Mucosa of stomach (tissue), 1 donor: ENCODE results near the gene DDX41.

Source experiments
- H3K27me3 ChIP-seq: one replicate; pipeline ENCODE4 v1.7.0; 2013; ENCODE audit warnings: mild to moderate bottlenecking, low read length; ENCODE audit not compliant: control insufficient read depth, insufficient read depth
- H3K36me3 ChIP-seq: one replicate; pipeline ENCODE4 v1.7.0; 2013; ENCODE audit warnings: low read length; ENCODE audit not compliant: control insufficient read depth, insufficient read depth
- H3K4me1 ChIP-seq: one replicate; pipeline ENCODE4 v1.7.0; 2013; ENCODE audit warnings: mild to moderate bottlenecking, low read length; ENCODE audit not compliant: control insufficient read depth, insufficient read depth
- H3K4me3 ChIP-seq: one replicate; pipeline ENCODE4 v1.7.0; 2013; ENCODE audit warnings: low read length
- H3K9ac ChIP-seq: one replicate; pipeline ENCODE4 v1.7.0; 2013; ENCODE audit warnings: mild to moderate bottlenecking, low read length, moderate library complexity
- H3K9me3 ChIP-seq: one replicate; pipeline ENCODE4 v1.7.0; 2013; ENCODE audit warnings: mild to moderate bottlenecking, low read length, moderate library complexity; ENCODE audit not compliant: control insufficient read depth
- donor health status: Pancreatic carcinoma.

The DDX41 gene

DNA sequence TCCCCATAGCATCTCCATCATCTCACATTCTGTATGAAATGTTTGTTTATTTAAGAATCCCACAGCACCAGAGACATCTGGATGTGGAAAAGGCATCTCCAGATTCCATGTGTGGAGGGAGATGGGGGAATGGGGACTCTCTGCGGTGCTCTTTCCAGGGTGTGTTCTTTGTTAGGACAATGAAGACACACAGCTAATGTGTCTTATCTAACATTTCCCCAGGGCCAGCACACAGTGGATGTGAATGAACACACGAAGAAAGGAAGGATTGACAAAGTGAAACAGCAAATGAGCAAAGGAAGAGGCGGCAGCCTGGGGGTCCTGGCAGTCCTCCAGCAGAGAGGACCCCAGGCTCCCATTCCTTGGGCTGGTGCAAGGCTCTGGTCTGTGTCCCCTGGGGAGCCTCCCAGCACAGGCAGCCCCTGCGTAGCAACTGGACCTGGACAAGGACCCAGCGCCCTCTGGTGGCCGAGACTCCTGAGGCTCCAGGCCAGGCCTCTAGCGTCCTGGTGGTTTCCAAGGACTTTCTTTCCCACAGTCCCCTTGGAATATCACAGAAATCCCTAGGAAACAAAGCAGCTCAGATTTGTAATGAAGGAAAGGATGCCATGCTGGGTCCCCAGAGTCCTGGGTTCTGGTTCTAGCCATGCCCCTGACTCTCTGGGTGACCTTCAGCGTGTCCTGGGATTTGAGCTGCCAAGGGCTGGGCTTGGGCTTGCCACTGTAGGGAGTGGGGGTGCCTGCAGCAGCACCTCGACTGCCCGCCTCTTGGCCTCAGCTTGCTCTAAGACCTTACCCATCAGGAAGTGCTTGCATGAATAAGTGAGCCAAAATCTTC, 15.9 kb downstream of the DDX41 start:
- Histone ChIP-seq H3K9ac (peak overlapping the region; percentile 15), H3K27me3 (peaks cover 15% of the 10 kb centered on the region), H3K36me3 (no peaks in the 10 kb centered on the region), H3K4me1 (peaks cover 24% of the 10 kb centered on the region), H3K4me3 (no peak overlapping the region), H3K9me3 (no peaks in the 10 kb centered on the region)

DNA sequence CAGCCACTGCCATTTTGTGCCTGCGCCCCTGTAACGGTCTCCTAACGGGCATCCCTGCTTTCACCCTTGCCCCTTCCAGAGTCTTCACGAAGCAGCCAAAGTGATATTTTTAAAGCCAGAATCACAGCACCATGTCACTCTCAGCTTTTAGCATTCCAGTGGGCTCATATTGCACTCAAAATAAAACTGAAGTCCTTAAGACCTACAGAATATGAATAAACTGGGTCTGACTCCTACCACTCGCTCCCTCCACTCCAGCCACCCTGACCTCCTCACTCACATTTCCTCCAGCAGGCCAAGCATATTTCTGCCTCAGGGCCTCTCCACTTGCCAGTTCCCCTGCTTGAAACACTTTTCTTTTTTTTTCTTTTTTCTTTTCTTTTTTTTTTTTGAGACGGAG, 16.9 kb downstream of the DDX41 start:
- Histone ChIP-seq H3K9me3 (no peaks in the 10 kb centered on the region), H3K4me3 (no peak overlapping the region), H3K9ac (no peak overlapping the region), H3K4me1 (peaks cover 33% of the 10 kb centered on the region), H3K27me3 (peaks cover 19% of the 10 kb centered on the region), H3K36me3 (no peaks in the 10 kb centered on the region)

DNA sequence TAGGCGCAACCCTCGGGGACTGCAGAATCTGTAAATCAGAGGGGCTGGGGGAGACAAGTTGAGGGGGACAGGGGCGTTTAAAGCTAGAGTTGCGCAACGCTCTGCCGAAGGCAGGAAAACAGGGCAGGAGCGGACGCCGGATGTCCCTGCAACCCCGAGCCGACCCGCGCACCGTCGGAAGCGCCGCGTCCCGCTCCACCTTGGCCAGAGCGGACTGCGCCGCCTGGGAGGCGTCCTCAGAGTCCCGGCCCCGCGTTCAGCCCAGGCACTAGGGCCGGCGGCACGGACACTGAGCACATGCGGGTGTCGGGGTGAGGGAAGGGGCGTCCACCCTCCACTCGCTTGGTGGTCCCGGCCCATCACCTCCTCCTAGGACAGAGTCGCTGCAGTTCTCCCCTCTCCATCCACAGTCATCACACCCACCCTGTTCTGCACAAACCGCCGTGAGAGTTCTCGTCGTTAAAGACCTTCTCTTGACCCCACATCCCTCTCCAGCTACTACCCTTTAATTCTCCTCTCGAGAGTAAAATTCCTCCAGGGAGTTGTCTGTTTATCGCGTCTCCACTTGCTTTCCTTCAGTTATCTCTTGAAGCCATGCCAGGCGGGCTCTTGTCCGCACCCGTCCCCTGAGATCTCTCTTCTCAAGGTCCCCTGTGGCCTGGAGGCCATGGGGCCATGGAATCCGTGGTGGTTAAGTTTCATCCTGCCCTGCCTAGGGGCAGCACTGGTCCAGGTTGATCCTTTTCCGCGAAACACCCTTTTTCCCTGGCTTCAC, 18.6 kb downstream of the DDX41 start:
- Histone ChIP-seq H3K9ac (peak overlapping the region; percentile 62), H3K36me3 (no peaks in the 10 kb centered on the region), H3K4me3 (peak overlapping the region; percentile 80), H3K4me1 (peaks cover 43% of the 10 kb centered on the region), H3K27me3 (peaks cover 19% of the 10 kb centered on the region), H3K9me3 (no peaks in the 10 kb centered on the region)

DNA sequence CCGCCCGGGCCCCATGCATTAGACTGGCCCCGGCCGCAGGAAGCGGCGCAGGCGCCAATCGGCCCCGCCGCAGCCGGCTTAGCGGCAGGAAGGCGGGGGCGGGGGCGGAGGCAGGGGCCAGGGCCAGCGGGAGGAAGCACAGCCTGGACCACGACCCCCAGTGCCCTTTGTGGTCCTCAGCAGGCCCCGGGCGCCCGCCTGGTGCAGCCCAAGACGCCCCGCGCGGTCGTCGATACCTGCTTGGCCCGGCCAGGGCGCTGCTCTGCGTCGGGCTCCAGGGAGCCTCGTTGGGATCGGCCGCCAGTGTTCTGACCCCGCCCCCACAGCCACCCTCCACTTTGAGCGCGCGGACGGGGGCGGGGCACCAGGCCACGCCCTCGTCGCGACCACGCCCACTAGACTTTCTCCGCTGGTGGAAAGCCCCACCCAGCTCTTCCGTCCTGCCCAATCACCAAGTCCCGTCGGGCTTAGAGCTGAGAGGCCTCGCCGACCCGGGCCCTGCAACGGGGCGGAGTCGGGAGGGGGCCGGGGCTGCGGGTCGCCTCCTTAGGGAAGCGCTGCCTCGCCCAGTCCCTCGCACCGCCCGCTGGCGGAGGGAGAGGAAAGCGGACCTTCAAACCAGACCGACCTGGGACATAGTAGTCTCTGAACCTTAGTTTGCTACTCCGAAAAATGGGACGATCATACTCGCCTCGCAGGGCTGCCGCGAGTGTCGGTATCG, 19.3 kb downstream of the DDX41 start, which contains the start of gene PDLIM7:
PDLIM7 (minus strand) TSS at position 313 of the 721 bp plus-strand sequence. CDS start 1,092 bp downstream, outside the sequence.
- Histone ChIP-seq H3K9ac (peak within 1 kb of the TSS; percentile 74), H3K36me3 (no peaks in the 10 kb centered on the region), H3K9me3 (no peaks in the 10 kb centered on the region), H3K27me3 (peaks cover 19% of the 10 kb centered on the region), H3K4me1 (peaks cover 47% of the 10 kb centered on the region), H3K4me3 (peak within 1 kb of the TSS; percentile 80)

DNA sequence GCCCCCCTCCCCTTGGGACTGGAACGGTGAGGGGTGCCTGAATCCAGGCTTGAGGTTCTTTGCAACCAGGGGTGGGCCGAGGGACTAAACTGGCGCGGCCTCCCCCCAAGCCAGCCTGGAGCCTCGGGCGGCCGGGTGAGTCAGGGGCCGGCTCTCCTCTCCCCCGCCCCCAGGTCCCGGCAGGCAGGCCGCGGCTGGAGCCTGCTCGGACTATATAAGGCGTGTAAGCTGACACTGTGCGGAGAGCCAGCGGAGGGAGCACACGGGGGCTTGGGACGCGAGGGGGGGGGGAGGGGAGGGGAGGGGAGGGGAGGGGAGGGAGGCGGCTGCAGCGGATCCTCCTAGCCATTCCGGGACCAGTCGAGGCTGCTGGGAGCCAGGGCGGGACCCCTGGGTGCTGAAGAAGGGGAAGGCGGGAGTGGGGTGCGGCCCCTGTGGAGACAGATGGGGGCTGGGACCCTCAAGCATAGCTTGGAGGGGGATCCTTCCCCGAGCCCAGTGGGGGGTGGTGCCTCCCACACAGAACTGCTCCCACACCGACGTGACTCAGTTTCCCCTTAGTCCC, 20.0 kb downstream of the DDX41 start:
- Histone ChIP-seq H3K36me3 (no peaks in the 10 kb centered on the region), H3K9me3 (no peaks in the 10 kb centered on the region), H3K27me3 (peaks cover 19% of the 10 kb centered on the region), H3K4me1 (peaks cover 47% of the 10 kb centered on the region), H3K4me3 (peak overlapping the region; percentile 80), H3K9ac (peak overlapping the region; percentile 74)

DNA sequence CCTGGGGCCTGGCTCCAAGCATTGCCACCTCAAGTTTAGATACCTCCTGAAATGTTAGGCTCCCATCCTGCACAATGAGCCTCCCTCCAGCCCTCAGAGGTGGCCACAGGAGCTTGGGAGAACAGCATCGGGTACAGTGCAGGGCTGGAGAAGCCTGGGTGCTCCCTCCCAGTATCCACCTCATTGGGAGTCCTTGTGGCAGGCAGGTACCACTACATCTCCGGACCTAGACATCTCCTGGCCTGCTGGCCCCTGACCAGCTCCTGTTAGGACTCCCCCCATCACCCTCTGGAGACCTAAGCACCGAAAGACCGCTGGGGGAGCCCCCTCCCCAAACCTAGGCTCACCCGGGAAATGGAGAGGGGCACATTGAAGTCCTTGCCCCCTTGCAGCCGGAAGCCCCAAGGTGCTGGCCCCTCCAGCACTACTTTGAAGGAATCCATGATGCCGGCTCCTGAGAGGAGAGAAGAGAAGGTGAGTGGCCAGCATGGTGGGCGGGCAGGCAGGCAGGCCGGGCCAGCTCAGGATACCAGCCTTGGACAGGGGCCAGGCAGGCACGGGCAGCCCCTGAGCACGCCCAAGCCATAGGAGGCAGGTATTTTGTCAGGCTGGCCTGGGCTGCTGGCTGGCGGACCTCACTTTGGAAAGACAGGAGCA, 20.6 kb downstream of the DDX41 start:
- H3K36me3 ChIP-seq, result no peaks in the 10 kb centered on the region
- peaks cover 47% of the 10 kb centered on the region for H3K4me1 ChIP-seq
- no peak overlapping the region for H3K4me3 ChIP-seq
- peak overlapping the region; percentile 74 for H3K9ac ChIP-seq
- H3K9me3 ChIP-seq, result no peaks in the 10 kb centered on the region
- H3K27me3 ChIP-seq, result peaks cover 19% of the 10 kb centered on the region

DNA sequence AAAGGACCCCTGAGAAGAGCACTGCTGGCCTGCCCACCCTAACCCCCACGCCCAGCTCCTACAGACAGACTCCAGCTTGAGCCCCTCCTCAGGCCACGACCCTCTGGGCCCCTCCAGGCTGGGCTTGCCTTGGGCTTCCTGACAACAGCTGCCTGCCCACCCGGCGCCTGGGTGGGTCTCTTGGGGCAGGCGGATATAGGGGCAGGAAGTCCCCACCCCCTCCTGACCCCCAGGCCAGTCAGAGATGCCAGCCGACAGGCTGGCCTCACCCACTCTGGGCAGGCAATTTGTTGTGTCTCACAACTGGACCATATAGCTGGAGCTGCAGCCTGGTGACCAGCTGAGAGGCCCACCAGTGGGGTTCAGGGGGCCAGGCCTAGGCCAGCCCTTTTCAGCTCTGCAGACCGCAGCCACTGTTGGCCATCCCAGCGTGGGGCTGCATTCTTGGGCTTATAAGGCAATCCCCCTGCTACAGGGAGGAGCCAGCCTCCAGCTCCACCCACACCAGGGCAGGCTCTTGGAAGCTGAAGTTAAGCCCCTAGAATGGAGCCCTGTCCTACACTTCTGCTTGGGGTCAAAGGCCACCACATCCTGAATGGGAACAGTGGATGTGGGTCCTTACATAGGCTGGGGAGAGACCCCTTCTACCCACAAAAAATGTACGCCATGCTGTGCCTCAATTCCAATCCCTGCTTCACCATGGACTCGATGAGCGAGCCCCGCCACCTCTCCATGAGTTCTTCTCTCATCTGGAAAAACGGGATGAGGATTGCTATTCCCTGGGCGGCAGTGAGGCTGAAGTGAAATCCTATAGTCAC, 21.3 kb downstream of the DDX41 start:
- Histone ChIP-seq H3K4me1 (peaks cover 41% of the 10 kb centered on the region), H3K4me3 (no peak overlapping the region), H3K36me3 (no peaks in the 10 kb centered on the region), H3K9ac (peak overlapping the region; percentile 74), H3K9me3 (no peaks in the 10 kb centered on the region), H3K27me3 (peaks cover 19% of the 10 kb centered on the region)

DNA sequence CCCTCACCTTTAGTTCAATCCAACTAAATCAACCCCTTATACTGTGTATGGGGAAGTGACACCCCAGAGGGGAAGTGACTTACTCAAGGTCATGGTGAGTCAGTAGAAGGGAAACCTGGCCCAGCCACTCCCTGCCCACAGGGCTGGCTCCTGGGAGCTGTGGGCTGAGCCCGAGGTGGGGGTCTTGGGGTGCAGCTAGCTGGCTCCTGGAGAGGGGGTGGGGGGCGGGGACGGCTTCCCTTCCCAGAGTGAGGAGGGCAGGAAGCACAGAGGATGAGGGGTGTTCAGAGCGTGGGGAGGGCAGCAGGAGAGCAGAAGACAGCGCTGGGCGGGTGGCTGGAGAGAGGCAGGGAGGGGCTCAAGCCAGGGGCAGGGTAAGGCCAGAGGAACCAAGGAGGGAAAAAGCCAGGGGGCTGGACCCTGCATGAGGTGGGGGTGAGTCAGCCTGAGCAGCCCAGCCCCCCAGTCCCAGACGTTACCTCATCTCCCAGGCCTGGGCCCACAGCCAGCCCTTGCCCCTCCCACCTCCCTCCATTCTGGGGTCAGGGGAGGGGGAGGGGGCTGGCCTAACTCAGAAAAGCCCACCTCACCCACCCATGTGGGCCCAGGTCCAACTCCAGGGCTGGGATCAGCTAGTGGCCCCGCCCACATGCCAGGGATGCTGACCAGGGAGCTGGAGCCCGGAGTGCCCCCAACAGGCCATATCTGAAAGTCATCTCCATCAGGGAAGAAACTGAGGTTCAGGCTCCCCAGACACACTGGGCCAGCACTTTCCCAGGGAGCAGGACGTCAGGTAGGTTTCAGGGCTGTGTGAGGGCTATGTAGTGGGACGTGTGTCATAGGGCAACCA, 22.2 kb downstream of the DDX41 start:
- Histone ChIP-seq H3K27me3 (peaks cover 19% of the 10 kb centered on the region), H3K9me3 (no peaks in the 10 kb centered on the region), H3K4me3 (no peak overlapping the region), H3K36me3 (no peaks in the 10 kb centered on the region), H3K4me1 (peaks cover 42% of the 10 kb centered on the region), H3K9ac (no peak overlapping the region)

DNA sequence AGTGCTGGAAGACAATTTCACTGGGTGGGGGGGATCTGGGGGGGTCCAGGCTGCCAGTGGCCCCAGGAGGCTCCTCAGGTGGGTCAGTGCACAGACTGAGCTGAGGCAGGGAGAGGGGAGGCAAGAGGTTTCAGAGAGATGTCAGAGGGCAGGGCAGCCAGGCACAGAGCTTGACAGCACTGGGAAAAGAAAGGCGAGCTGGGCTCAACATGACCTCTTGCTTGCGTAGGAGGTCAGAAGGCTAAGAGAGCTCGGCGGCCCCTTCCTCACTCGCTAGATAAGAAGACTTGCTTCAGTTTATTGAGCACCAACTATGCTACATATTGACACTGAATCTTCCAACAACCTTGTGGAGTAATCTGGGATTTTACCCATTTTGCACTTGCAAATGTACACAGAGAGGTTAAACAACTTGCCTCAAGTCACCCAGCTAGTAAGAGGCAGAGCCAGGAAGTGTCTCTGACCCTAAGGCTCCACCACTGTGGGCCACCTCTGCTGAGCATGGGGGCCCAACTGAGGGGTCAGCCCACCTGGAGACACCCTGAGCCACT, 22.9 kb downstream of the DDX41 start:
- H3K4me3 ChIP-seq, result no peak overlapping the region
- peaks cover 49% of the 10 kb centered on the region for H3K4me1 ChIP-seq

DNA sequence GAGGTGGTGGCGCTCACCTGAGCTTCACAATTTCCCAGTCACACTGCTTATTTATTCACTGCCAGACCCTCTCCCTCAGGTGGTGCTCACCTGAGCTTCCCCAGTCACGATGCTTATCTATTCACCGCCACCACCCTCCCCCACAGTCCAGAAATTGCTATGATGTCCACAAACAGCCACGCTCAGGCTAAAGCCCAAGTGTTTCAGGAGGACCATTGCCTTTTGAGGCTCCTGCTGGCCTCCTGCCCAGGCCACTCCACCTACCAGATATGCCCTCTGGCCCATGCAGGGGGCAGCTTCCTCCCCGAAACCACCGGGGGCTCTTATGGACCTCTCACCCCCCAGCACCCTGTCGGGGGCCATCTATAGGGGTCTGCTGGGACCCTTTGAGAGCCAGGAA, 23.9 kb downstream of the DDX41 start:
- peaks cover 10% of the 10 kb centered on the region for H3K27me3 ChIP-seq
- no peak overlapping the region for H3K9ac ChIP-seq
- no peaks in the 10 kb centered on the region for H3K9me3 ChIP-seq
- H3K4me3 ChIP-seq, result no peak overlapping the region
- H3K4me1 ChIP-seq, result peaks cover 41% of the 10 kb centered on the region
- no peaks in the 10 kb centered on the region for H3K36me3 ChIP-seq

More for the DNA sequence above, 22.9 kb downstream of the DDX41 start:
- H3K36me3 ChIP-seq, result no peaks in the 10 kb centered on the region
- H3K9me3 ChIP-seq, result no peaks in the 10 kb centered on the region
- H3K9ac ChIP-seq, result no peak overlapping the region
- H3K27me3 ChIP-seq, result peaks cover 19% of the 10 kb centered on the region
